Measurements from ENCODE around the gene KCNQ5.

DNA sequence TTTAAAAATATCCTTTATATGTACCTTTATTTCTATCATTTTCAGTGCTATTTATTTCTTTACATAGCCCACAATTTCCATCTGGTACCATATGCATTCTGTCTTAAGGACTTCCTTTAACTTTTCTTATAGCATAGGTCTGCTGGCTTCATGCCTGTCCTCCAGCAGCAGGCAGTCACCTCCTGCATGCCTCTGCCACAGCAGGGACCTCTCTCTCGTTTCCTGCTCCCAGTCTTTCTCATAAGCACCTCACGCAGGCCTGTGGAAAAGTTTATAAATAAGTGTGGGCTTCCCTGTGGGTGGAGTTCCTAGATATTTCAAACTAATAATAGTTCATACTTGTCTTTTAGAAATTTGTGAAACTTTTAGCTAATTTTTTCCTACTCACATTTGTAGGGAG lies 133.9 kb downstream of the KCNQ5 start:
- TF ChIP-seq, protein P1, sequence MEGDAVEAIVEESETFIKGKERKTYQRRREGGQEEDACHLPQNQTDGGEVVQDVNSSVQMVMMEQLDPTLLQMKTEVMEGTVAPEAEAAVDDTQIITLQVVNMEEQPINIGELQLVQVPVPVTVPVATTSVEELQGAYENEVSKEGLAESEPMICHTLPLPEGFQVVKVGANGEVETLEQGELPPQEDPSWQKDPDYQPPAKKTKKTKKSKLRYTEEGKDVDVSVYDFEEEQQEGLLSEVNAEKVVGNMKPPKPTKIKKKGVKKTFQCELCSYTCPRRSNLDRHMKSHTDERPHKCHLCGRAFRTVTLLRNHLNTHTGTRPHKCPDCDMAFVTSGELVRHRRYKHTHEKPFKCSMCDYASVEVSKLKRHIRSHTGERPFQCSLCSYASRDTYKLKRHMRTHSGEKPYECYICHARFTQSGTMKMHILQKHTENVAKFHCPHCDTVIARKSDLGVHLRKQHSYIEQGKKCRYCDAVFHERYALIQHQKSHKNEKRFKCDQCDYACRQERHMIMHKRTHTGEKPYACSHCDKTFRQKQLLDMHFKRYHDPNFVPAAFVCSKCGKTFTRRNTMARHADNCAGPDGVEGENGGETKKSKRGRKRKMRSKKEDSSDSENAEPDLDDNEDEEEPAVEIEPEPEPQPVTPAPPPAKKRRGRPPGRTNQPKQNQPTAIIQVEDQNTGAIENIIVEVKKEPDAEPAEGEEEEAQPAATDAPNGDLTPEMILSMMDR (IDR thresholded peaks at IDR 0.05): no peak
- TF ChIP-seq SIN3A (IDR thresholded peaks at IDR 0.05; ENCODE audit: borderline replicate concordance, insufficient read depth, low read depth, low read length) (no peak), POLR2AphosphoS5 (IDR thresholded peaks at IDR 0.05; ENCODE audit: low read depth, low read length) (no peak), TCF7L2 (IDR thresholded peaks at IDR 0.05; ENCODE audit: low read depth, low read length) (no peak)
- TF ChIP-seq, protein P2, sequence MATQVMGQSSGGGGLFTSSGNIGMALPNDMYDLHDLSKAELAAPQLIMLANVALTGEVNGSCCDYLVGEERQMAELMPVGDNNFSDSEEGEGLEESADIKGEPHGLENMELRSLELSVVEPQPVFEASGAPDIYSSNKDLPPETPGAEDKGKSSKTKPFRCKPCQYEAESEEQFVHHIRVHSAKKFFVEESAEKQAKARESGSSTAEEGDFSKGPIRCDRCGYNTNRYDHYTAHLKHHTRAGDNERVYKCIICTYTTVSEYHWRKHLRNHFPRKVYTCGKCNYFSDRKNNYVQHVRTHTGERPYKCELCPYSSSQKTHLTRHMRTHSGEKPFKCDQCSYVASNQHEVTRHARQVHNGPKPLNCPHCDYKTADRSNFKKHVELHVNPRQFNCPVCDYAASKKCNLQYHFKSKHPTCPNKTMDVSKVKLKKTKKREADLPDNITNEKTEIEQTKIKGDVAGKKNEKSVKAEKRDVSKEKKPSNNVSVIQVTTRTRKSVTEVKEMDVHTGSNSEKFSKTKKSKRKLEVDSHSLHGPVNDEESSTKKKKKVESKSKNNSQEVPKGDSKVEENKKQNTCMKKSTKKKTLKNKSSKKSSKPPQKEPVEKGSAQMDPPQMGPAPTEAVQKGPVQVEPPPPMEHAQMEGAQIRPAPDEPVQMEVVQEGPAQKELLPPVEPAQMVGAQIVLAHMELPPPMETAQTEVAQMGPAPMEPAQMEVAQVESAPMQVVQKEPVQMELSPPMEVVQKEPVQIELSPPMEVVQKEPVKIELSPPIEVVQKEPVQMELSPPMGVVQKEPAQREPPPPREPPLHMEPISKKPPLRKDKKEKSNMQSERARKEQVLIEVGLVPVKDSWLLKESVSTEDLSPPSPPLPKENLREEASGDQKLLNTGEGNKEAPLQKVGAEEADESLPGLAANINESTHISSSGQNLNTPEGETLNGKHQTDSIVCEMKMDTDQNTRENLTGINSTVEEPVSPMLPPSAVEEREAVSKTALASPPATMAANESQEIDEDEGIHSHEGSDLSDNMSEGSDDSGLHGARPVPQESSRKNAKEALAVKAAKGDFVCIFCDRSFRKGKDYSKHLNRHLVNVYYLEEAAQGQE (IDR thresholded peaks at IDR 0.05; ENCODE audit: insufficient read depth in 1 of 2, low read depth in 2 of 2, low read length in 1 of 2): no peak

Measured in Panc1 (cell line).